Keratinocyte (primary cell): Measurements from ENCODE around the gene AGL.
"Not testable (repeated sequence)": the region's sequence is repeated elsewhere in the genome, so short reads cannot be mapped to it uniquely, and the experiment has no call there.

ENCODE experiments used
- CTCF ChIP-seq, 3 experiments: IDR thresholded peaks in 1 of 3; conservative IDR thresholded peaks in 1 of 3; optimal IDR thresholded peaks in 1 of 3; 2 replicates in 2 of 3; 3 replicates in 1 of 3; pipeline versions ENCODE3 to v1.5.1; 2011; ENCODE audit warnings: low read length in 3 of 3, mild to moderate bottlenecking in 3 of 3, moderate library complexity in 2 of 3, control low read depth in 1 of 3, inconsistent platforms in 1 of 3; ENCODE audit not compliant: insufficient read depth in 2 of 3; ENCODE audit errors: extremely low read depth in 1 of 3
- EZH2 ChIP-seq: IDR thresholded peaks from one replicate; pipeline ENCODE4 v1.6.1; 2012; ENCODE audit warnings: inconsistent platforms, mild to moderate bottlenecking, low read length, moderate library complexity

GRCh38 chr1:99972066-99972465 is 121.9 kb downstream of the AGL start:
- not testable (repeated sequence) for TF ChIP-seq CTCF (optimal IDR thresholded peaks at IDR 0.05 in 1 of 3, IDR thresholded peaks at IDR 0.05 in 1 of 3, conservative IDR thresholded peaks at IDR 0.05 in 1 of 3; ENCODE audit: extremely low read depth in 1 of 3, insufficient read depth in 2 of 3, low read length in 3 of 3); EZH2
